HEK293 (cell line): Measurements from ENCODE around the gene KIRREL3.

Source experiments
- ZNF221 ChIP-seq: fragments of 450-650 bp; formaldehyde crosslinking; IDR thresholded peaks from 2 replicates; pipeline ENCODE4 v1.5.1; 2017; ENCODE audit warnings: missing biosample characterization, missing genetic modification characterization, borderline replicate concordance
- ZNF274 ChIP-seq, 2 experiments: fragments of 200-500 bp in 1 of 2; fragments of 450-650 bp in 1 of 2; sonication (Bioruptor generic) in 1 of 2; formaldehyde crosslinking in 1 of 2; IDR thresholded peaks; 2 replicates each; pipeline versions ENCODE4 v1.5.1 to v1.6.1; 2014 to 2016; ENCODE audit warnings: borderline replicate concordance in 1 of 2, inconsistent platforms in 1 of 2, low read length in 1 of 2, missing biosample characterization in 1 of 2, missing genetic modification characterization in 1 of 2
- TF ChIP-seq, protein P1 (sequence below): fragments of 450-650 bp; formaldehyde crosslinking; IDR thresholded peaks from 2 replicates; pipeline ENCODE4 v1.5.1; 2016; ENCODE audit warnings: missing biosample characterization, missing genetic modification characterization
- TF ChIP-seq, protein P2 (sequence below): fragments of 450-650 bp; formaldehyde crosslinking; IDR thresholded peaks from 2 replicates; pipeline ENCODE4 v1.5.1; 2016; ENCODE audit warnings: missing biosample characterization, missing genetic modification characterization
- TF ChIP-seq, protein P3 (sequence below): fragments of 450-650 bp; formaldehyde crosslinking; IDR thresholded peaks from 2 replicates; pipeline ENCODE4 v1.5.1; 2016; ENCODE audit warnings: missing biosample characterization, missing genetic modification characterization, borderline replicate concordance
- TF ChIP-seq, protein P4 (sequence below): fragments of 450-650 bp; formaldehyde crosslinking; IDR thresholded peaks from 2 replicates; pipeline ENCODE4 v1.5.1; 2016; ENCODE audit warnings: missing biosample characterization, missing genetic modification characterization
- TF ChIP-seq, protein P5 (sequence below): fragments of 450-650 bp; formaldehyde crosslinking; IDR thresholded peaks from 2 replicates; pipeline ENCODE4 v1.5.1; 2016; ENCODE audit warnings: missing biosample characterization, missing genetic modification characterization
- TF ChIP-seq, protein P6 (sequence below): fragments of 450-650 bp; formaldehyde crosslinking; IDR thresholded peaks from 2 replicates; pipeline ENCODE4 v1.5.1; 2017; ENCODE audit warnings: missing biosample characterization, mild to moderate bottlenecking, missing genetic modification characterization, moderate library complexity

DNA sequence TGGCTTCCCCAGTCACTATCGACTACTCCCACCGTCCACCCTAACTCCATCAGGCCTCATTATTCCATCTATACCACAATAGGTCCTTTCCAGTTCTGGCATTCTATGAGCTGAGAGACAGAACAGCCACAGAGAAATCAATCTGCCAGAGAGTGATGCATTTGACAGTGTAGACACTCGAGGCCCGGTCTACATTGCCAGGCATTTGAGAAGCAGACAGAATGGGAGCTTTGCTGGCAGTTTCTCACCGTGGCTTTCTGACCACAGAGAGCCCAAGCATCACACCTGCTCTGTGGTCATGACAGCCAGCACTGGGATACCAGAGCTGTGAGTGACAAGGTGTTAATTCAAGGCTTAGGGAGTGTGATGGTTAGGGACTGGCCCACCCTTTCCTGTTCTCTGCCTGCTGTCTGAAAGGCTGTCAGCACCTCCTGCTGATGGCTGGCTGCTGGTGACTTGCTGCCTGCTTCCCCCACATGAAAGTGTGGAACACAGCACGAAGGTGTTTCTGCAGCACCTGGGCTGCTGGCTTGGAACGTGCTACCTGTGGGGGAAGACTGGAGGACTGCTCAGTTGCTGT is 137.8 kb downstream of the KIRREL3 start:
- TF ChIP-seq ZNF274 (IDR thresholded peaks at IDR 0.05; ENCODE audit: low read length) (no peak), ZNF274 (tag by site-specific recombination; IDR thresholded peaks at IDR 0.05; ENCODE audit: borderline replicate concordance) (no peak), ZNF221 (tag by site-specific recombination) (no peak)
- TF ChIP-seq, protein P1, sequence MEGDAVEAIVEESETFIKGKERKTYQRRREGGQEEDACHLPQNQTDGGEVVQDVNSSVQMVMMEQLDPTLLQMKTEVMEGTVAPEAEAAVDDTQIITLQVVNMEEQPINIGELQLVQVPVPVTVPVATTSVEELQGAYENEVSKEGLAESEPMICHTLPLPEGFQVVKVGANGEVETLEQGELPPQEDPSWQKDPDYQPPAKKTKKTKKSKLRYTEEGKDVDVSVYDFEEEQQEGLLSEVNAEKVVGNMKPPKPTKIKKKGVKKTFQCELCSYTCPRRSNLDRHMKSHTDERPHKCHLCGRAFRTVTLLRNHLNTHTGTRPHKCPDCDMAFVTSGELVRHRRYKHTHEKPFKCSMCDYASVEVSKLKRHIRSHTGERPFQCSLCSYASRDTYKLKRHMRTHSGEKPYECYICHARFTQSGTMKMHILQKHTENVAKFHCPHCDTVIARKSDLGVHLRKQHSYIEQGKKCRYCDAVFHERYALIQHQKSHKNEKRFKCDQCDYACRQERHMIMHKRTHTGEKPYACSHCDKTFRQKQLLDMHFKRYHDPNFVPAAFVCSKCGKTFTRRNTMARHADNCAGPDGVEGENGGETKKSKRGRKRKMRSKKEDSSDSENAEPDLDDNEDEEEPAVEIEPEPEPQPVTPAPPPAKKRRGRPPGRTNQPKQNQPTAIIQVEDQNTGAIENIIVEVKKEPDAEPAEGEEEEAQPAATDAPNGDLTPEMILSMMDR: no peak
- TF ChIP-seq, protein P2, sequence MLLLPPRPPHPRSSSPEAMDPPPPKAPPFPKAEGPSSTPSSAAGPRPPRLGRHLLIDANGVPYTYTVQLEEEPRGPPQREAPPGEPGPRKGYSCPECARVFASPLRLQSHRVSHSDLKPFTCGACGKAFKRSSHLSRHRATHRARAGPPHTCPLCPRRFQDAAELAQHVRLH (tag by site-specific recombination): no peak
- TF ChIP-seq, protein P3, sequence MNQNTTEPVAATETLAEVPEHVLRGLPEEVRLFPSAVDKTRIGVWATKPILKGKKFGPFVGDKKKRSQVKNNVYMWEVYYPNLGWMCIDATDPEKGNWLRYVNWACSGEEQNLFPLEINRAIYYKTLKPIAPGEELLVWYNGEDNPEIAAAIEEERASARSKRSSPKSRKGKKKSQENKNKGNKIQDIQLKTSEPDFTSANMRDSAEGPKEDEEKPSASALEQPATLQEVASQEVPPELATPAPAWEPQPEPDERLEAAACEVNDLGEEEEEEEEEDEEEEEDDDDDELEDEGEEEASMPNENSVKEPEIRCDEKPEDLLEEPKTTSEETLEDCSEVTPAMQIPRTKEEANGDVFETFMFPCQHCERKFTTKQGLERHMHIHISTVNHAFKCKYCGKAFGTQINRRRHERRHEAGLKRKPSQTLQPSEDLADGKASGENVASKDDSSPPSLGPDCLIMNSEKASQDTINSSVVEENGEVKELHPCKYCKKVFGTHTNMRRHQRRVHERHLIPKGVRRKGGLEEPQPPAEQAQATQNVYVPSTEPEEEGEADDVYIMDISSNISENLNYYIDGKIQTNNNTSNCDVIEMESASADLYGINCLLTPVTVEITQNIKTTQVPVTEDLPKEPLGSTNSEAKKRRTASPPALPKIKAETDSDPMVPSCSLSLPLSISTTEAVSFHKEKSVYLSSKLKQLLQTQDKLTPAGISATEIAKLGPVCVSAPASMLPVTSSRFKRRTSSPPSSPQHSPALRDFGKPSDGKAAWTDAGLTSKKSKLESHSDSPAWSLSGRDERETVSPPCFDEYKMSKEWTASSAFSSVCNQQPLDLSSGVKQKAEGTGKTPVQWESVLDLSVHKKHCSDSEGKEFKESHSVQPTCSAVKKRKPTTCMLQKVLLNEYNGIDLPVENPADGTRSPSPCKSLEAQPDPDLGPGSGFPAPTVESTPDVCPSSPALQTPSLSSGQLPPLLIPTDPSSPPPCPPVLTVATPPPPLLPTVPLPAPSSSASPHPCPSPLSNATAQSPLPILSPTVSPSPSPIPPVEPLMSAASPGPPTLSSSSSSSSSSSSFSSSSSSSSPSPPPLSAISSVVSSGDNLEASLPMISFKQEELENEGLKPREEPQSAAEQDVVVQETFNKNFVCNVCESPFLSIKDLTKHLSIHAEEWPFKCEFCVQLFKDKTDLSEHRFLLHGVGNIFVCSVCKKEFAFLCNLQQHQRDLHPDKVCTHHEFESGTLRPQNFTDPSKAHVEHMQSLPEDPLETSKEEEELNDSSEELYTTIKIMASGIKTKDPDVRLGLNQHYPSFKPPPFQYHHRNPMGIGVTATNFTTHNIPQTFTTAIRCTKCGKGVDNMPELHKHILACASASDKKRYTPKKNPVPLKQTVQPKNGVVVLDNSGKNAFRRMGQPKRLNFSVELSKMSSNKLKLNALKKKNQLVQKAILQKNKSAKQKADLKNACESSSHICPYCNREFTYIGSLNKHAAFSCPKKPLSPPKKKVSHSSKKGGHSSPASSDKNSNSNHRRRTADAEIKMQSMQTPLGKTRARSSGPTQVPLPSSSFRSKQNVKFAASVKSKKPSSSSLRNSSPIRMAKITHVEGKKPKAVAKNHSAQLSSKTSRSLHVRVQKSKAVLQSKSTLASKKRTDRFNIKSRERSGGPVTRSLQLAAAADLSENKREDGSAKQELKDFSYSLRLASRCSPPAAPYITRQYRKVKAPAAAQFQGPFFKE (tag by site-specific recombination): no peak
- TF ChIP-seq, protein P4, sequence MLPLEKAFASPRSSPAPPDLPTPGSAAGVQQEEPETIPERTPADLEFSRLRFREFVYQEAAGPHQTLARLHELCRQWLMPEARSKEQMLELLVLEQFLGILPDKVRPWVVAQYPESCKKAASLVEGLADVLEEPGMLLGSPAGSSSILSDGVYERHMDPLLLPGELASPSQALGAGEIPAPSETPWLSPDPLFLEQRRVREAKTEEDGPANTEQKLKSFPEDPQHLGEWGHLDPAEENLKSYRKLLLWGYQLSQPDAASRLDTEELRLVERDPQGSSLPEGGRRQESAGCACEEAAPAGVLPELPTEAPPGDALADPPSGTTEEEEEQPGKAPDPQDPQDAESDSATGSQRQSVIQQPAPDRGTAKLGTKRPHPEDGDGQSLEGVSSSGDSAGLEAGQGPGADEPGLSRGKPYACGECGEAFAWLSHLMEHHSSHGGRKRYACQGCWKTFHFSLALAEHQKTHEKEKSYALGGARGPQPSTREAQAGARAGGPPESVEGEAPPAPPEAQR (tag by site-specific recombination): no peak
- TF ChIP-seq, protein P5, sequence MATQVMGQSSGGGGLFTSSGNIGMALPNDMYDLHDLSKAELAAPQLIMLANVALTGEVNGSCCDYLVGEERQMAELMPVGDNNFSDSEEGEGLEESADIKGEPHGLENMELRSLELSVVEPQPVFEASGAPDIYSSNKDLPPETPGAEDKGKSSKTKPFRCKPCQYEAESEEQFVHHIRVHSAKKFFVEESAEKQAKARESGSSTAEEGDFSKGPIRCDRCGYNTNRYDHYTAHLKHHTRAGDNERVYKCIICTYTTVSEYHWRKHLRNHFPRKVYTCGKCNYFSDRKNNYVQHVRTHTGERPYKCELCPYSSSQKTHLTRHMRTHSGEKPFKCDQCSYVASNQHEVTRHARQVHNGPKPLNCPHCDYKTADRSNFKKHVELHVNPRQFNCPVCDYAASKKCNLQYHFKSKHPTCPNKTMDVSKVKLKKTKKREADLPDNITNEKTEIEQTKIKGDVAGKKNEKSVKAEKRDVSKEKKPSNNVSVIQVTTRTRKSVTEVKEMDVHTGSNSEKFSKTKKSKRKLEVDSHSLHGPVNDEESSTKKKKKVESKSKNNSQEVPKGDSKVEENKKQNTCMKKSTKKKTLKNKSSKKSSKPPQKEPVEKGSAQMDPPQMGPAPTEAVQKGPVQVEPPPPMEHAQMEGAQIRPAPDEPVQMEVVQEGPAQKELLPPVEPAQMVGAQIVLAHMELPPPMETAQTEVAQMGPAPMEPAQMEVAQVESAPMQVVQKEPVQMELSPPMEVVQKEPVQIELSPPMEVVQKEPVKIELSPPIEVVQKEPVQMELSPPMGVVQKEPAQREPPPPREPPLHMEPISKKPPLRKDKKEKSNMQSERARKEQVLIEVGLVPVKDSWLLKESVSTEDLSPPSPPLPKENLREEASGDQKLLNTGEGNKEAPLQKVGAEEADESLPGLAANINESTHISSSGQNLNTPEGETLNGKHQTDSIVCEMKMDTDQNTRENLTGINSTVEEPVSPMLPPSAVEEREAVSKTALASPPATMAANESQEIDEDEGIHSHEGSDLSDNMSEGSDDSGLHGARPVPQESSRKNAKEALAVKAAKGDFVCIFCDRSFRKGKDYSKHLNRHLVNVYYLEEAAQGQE (tag by site-specific recombination): no peak
- TF ChIP-seq, protein P6, sequence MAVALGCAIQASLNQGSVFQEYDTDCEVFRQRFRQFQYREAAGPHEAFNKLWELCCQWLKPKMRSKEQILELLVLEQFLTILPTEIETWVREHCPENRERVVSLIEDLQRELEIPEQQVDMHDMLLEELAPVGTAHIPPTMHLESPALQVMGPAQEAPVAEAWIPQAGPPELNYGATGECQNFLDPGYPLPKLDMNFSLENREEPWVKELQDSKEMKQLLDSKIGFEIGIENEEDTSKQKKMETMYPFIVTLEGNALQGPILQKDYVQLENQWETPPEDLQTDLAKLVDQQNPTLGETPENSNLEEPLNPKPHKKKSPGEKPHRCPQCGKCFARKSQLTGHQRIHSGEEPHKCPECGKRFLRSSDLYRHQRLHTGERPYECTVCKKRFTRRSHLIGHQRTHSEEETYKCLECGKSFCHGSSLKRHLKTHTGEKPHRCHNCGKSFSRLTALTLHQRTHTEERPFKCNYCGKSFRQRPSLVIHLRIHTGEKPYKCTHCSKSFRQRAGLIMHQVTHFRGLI: no peak
